ENCODE measurements around the gene SCN1A. TPM values are rescaled to one million over a fixed set of nuclear protein-coding genes. Genes with fewer than 3 reads are reported as not detected.

The SCN1A gene
- total and polyA plus RNA-seq, 10 of the 15 experiments (the other 5 are each of a cell fraction or from before 2014, with no cell fraction given): not detected

GRCh38 chr2:165953655-165954606 lies 173.9 kb downstream of the SCN1A start, which contains the start of gene TTC21B:
Gene TTC21B (minus strand): TSS chr2:165953776. CDS start chr2:165953705, 71 bp downstream.
- intact Hi-C loops (cut with micrococcal nuclease; ENCODE audit: unreplicated experiment): loop anchor here (1.0 to 5.0 kb wide), 2 partner anchors 77 to 174 kb away; partner anchors contain the start of gene SCN1A
- H3K4me3 ChIP-seq: peak within 1 kb of the TSS; percentile 81
- no peaks in the 10 kb centered on the region for H3K27me3 ChIP-seq (replicated peaks in 1 of 2; ENCODE audit: control insufficient read depth in 2 of 2, insufficient read depth in 2 of 2, low read length in 1 of 2)
- DNase-seq (ENCODE audit: low read depth, low spot score) (peak; percentile 64), ATAC-seq (peak; percentile 97), FAIRE-seq (peak; percentile 97)
- peak within 1 kb of the TSS; percentile 79 for H3K4me2 ChIP-seq (ENCODE audit: control insufficient read depth, insufficient read depth)
- SMC1A ChIA-PET (ENCODE audit: uncharacterized antibody, unreplicated experiment): interaction anchor here (0.8 to 2.5 kb wide), 8 partner anchors 9 to 174 kb away, joined by 3 to 8 read pairs (median 3); no protein-coding TSS in a partner anchor
- under 1% methylated on average over 42 of the region's 55 CpGs for WGBS (ENCODE audit: insufficient coverage, insufficient replicate concordance, low lambda C conversion rate, missing lambda C conversion rate)
- BruUV-seq (replicated peaks): no TSS peak
- POLR2A ChIA-PET: interaction anchor here (0.6 to 1.1 kb wide), 3 partner anchors 12 to 536 kb away, joined by 4 read pairs; no protein-coding TSS in a partner anchor
- H3K36me3 ChIP-seq (ENCODE audit: control insufficient read depth in 2 of 2, insufficient read depth in 2 of 2, low read length in 1 of 2): no peaks in the 10 kb centered on the region
- CTCF ChIA-PET: interaction anchor here (0.6 to 3.9 kb wide), 9 partner anchors 9 to 813 kb away, joined by 3 to 17 read pairs (median 4); partner anchors contain the start of gene SCN1A
- H3K9me3 ChIP-seq (replicated peaks; ENCODE audit: control insufficient read depth, insufficient read depth, low read length): no peaks in the 10 kb centered on the region
- no peaks in the 10 kb centered on the region for H4K20me1 ChIP-seq (ENCODE audit: control insufficient read depth, insufficient read depth)
- peak within 1 kb of the TSS; percentile 99 for H2AFZ ChIP-seq (ENCODE audit: control insufficient read depth, low read depth, low read length)
- RAD21 ChIA-PET (ENCODE audit: unreplicated experiment): interaction anchor here (0.7 to 1.8 kb wide), 7 partner anchors 9 to 504 kb away, joined by 3 to 8 read pairs (median 3); partner anchors contain the start of gene SCN1A
- in situ Hi-C loops (cut with MboI): no loop called here
- H3K79me2 ChIP-seq (ENCODE audit: control insufficient read depth, insufficient read depth, low read length): peaks cover 21% of the 10 kb centered on the region
- peak within 1 kb of the TSS; percentile 82 for H3K9ac ChIP-seq (ENCODE audit: control insufficient read depth, insufficient read depth, low read length)
- H3K27ac ChIP-seq (ENCODE audit: control insufficient read depth, insufficient read depth): peak within 1 kb of the TSS; percentile 78
- H3K4me1 ChIP-seq (ENCODE audit: control insufficient read depth, insufficient read depth, low read length): no peaks in the 10 kb centered on the region; the same call in 1 of the 2 replicates
- TF ChIP-seq EP300 (IDR thresholded peaks at IDR 0.05; ENCODE audit: borderline replicate concordance in 1 of 2, control insufficient read depth in 1 of 2, low read depth in 2 of 2, low read length in 2 of 2) (0 out of 4 replicates have a peak, but pooled peaks of 1 of the 2 experiments have one; percentile 17), MYB (IDR thresholded peaks at IDR 0.05; ENCODE audit: borderline replicate concordance, low read depth, low read length) (no peak), ZNF592 (IDR thresholded peaks at IDR 0.05) (no peak), POLR2AphosphoS5 (IDR thresholded peaks at IDR 0.05; ENCODE audit: low read length) (peak; percentile 48; the same call in 1 of the 2 replicates)
- TF ChIP-seq, protein P1, sequence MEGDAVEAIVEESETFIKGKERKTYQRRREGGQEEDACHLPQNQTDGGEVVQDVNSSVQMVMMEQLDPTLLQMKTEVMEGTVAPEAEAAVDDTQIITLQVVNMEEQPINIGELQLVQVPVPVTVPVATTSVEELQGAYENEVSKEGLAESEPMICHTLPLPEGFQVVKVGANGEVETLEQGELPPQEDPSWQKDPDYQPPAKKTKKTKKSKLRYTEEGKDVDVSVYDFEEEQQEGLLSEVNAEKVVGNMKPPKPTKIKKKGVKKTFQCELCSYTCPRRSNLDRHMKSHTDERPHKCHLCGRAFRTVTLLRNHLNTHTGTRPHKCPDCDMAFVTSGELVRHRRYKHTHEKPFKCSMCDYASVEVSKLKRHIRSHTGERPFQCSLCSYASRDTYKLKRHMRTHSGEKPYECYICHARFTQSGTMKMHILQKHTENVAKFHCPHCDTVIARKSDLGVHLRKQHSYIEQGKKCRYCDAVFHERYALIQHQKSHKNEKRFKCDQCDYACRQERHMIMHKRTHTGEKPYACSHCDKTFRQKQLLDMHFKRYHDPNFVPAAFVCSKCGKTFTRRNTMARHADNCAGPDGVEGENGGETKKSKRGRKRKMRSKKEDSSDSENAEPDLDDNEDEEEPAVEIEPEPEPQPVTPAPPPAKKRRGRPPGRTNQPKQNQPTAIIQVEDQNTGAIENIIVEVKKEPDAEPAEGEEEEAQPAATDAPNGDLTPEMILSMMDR (IDR thresholded peaks at IDR 0.05 in 2 of 3, conservative IDR thresholded peaks at IDR 0.05 in 1 of 3; ENCODE audit: control insufficient read depth in 2 of 3, extremely low read depth in 1 of 3, insufficient read depth in 1 of 3, low read depth in 3 of 3, low read length in 3 of 3): peak; percentile 63 to 82 (median 76)
- TF ChIP-seq, protein P2, sequence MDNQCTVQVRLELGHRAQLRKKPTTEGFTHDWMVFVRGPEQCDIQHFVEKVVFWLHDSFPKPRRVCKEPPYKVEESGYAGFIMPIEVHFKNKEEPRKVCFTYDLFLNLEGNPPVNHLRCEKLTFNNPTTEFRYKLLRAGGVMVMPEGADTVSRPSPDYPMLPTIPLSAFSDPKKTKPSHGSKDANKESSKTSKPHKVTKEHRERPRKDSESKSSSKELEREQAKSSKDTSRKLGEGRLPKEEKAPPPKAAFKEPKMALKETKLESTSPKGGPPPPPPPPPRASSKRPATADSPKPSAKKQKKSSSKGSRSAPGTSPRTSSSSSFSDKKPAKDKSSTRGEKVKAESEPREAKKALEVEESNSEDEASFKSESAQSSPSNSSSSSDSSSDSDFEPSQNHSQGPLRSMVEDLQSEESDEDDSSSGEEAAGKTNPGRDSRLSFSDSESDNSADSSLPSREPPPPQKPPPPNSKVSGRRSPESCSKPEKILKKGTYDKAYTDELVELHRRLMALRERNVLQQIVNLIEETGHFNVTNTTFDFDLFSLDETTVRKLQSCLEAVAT (IDR thresholded peaks at IDR 0.05): peak; percentile 79
- TF ChIP-seq, protein P3, sequence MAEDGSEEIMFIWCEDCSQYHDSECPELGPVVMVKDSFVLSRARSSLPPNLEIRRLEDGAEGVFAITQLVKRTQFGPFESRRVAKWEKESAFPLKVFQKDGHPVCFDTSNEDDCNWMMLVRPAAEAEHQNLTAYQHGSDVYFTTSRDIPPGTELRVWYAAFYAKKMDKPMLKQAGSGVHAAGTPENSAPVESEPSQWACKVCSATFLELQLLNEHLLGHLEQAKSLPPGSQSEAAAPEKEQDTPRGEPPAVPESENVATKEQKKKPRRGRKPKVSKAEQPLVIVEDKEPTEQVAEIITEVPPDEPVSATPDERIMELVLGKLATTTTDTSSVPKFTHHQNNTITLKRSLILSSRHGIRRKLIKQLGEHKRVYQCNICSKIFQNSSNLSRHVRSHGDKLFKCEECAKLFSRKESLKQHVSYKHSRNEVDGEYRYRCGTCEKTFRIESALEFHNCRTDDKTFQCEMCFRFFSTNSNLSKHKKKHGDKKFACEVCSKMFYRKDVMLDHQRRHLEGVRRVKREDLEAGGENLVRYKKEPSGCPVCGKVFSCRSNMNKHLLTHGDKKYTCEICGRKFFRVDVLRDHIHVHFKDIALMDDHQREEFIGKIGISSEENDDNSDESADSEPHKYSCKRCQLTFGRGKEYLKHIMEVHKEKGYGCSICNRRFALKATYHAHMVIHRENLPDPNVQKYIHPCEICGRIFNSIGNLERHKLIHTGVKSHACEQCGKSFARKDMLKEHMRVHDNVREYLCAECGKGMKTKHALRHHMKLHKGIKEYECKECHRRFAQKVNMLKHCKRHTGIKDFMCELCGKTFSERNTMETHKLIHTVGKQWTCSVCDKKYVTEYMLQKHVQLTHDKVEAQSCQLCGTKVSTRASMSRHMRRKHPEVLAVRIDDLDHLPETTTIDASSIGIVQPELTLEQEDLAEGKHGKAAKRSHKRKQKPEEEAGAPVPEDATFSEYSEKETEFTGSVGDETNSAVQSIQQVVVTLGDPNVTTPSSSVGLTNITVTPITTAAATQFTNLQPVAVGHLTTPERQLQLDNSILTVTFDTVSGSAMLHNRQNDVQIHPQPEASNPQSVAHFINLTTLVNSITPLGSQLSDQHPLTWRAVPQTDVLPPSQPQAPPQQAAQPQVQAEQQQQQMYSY (CRISPR knock-in tag; IDR thresholded peaks at IDR 0.05): no peak

Measured in GM12878 (cell line).